Lung (tissue), 12 donors: ENCODE data around the gene MEGF9. TPM values are rescaled to one million over a fixed set of nuclear protein-coding genes. Genes with fewer than 3 reads are reported as not detected.
A peak's percentile ranks its signal among the peaks of the same experiment; 100 is the strongest.

Experiments
- ATAC-seq: fragments of 200-7000 bp; cut with Tn5 transposase; one replicate; pipeline ENCODE4 v1.9.1; 2020; ENCODE audit warnings: moderate number of reproducible peaks; ENCODE audit not compliant: insufficient read depth, low FRiP score
- DNase-seq, 3 donors: peaks; one replicate each; pipeline ENCODE4 v3.0.0-alpha.2; 2013 to 2017
- H3K27ac ChIP-seq, 2 donors: one replicate each; pipeline ENCODE4 v1.5.1; 2013; ENCODE audit warnings: mild to moderate bottlenecking in 2 of 2, moderate library complexity in 2 of 2, control low read depth in 1 of 2, inconsistent platforms in 1 of 2, low read depth in 1 of 2, low read length in 1 of 2
- H3K27me3 ChIP-seq, 3 donors: one replicate each; pipeline ENCODE4 v1.5.1; 2013; ENCODE audit warnings: low read length in 2 of 3; ENCODE audit not compliant: control insufficient read depth in 3 of 3, insufficient read depth in 3 of 3
- H3K36me3 ChIP-seq, 4 donors: one replicate each; pipeline ENCODE4 v1.5.1; 2013; ENCODE audit warnings: low read length in 4 of 4, mild to moderate bottlenecking in 1 of 4, moderate library complexity in 1 of 4; ENCODE audit not compliant: control insufficient read depth in 4 of 4, insufficient read depth in 4 of 4
- H3K4me1 ChIP-seq, 5 donors: one replicate each; pipeline ENCODE4 v1.5.1; 2013; ENCODE audit warnings: low read length in 5 of 5, mild to moderate bottlenecking in 2 of 5, moderate library complexity in 1 of 5; ENCODE audit not compliant: control insufficient read depth in 5 of 5, insufficient read depth in 5 of 5
- H3K4me3 ChIP-seq: one replicate; pipeline ENCODE4 v1.5.1; 2013; ENCODE audit warnings: mild to moderate bottlenecking, control low read depth, moderate library complexity
- H3K9ac ChIP-seq, 2 donors: one replicate each; pipeline ENCODE4 v1.5.1; 2013; ENCODE audit warnings: low read length in 2 of 2, control low read depth in 1 of 2; ENCODE audit not compliant: insufficient read depth in 1 of 2
- H3K9me3 ChIP-seq, 4 donors: one replicate each; pipeline ENCODE4 v1.5.1; 2013; ENCODE audit warnings: low read length in 3 of 4, mild to moderate bottlenecking in 1 of 4, moderate library complexity in 1 of 4; ENCODE audit not compliant: control insufficient read depth in 4 of 4, insufficient read depth in 3 of 4
- CTCF ChIP-seq: IDR thresholded peaks from 2 replicates; pipeline ENCODE4 v1.5.1; 2012; ENCODE audit warnings: mild to moderate bottlenecking; ENCODE audit errors: control extremely low read depth, extremely low read depth
- WGBS, 2 donors: extraction: QIAGEN DNeasy Blood & Tissue Kit; methylation state at CpG; one replicate each; pipeline ENCODE4 v1.1.7; 2013; 5-methylcytosine and 5-hydroxymethylcytosine counted together
- polyA plus RNA-seq, 2 donors: library from polyadenylated mRNA; stranded (reverse); fragments of 200-250 nt; gene quantifications; one replicate each; pipeline ENCODE4 v1.2.1, GENCODE V29; 2013
- total RNA-seq, 2 donors: library from RNA; depleted of rRNA in 1 of 2; stranded (reverse); fragments of >200 nt in 1 of 2; gene quantifications; one replicate each; pipeline ENCODE4 v1.2.1, GENCODE V29; 2014 to 2021
- donor health status: control.
- donor health status: control.
- donor health status: Bipolar disorder and iron deficiency.
- donor health status: healthy.
- donor health status: DM: yes; HTN: yes; CAD: no.

Gene MEGF9
- total and polyA plus RNA-seq, 4 donors = 19.2 to 48.3 (median 30.6) TPM

GRCh38 chr9:120592210-120592609 lies 122.1 kb downstream of the MEGF9 start:
- no peaks in the 10 kb centered on the region for H3K27me3 ChIP-seq
- WGBS, 2 donors = 71 to 78% methylated on average over 8 of the region's 8 CpGs
- no peak overlapping the region for H3K4me3 ChIP-seq
- no peak for DNase-seq
- no peaks in the 10 kb centered on the region for H3K36me3 ChIP-seq
- peaks cover 0 to 2% (median 0%) of the 10 kb centered on the region in 4 donors for H3K9me3 ChIP-seq
- no peaks in the 10 kb centered on the region for H3K4me1 ChIP-seq
- no peak overlapping the region for H3K27ac ChIP-seq
- no peak for TF ChIP-seq CTCF
- no peak for ATAC-seq
- H3K9ac ChIP-seq = no peak overlapping the region

DNA sequence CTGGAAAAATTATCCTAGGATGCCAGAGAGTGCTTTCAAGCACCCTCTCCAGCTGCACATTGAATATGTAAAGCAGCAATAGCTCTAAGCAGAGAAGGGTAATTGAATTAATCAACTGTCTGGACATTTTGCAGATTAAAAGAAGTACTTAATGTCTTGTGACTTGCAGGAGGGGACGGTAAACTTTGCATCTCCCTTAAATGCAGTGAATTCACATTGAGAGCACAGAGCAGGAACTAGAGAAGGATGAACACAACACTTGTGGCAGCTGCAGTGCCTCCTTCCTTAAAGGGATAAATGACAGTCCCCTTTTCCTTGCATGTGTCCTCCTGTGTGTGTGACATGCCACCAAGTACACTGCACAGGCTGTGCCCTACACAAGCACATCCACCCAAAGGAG lies 126.9 kb downstream of the MEGF9 start:
- Histone ChIP-seq H3K4me3 (no peak overlapping the region), H3K9me3 (peaks cover 0 to 2% (median 0%) of the 10 kb centered on the region in 4 donors), H3K9ac (no peak overlapping the region), H3K27me3 (no peaks in the 10 kb centered on the region), H3K27ac (no peak overlapping the region), H3K4me1 (no peaks in the 10 kb centered on the region), H3K36me3 (no peaks in the 10 kb centered on the region)
- no peak for TF ChIP-seq CTCF
- ATAC-seq = no peak
- 28 to 52% methylated on average over 1 of the region's 1 CpG for WGBS, 2 donors
- no peak for DNase-seq

DNA sequence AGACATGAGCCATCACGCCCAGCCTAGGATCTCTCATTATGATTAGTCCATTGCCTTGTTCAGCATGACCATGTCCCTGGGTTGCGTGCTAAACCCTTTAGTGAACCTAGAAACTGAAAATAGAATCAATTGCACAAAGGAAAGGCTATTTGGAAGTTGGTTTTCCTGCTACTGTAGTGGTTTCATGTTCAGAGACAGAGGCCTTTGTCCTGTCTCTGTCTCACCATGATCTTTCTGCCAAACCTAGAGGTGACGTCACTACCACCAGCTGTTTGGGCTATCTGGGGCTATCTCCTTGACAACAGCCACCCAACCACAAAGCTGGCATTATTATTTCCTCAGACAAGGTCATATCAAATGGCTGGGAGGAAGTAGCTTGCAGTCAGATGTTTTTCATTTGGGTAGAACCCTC lies 130.3 kb downstream of the MEGF9 start:
- Histone ChIP-seq H3K27me3 (no peaks in the 10 kb centered on the region), H3K9ac (no peak overlapping the region), H3K9me3 (peaks cover 0 to 2% (median 0%) of the 10 kb centered on the region in 4 donors), H3K4me1 (peaks cover 4 to 6% (median 6%) of the 10 kb centered on the region in 5 donors), H3K4me3 (no peak overlapping the region), H3K36me3 (no peaks in the 10 kb centered on the region), H3K27ac (no peak overlapping the region)
- ATAC-seq (no peak), DNase-seq (peak; percentile 32 to 49 (median 35))
- TF ChIP-seq CTCF = no peak
- 58 to 62% methylated on average over 3 of the region's 3 CpGs for WGBS, 2 donors
